Activated naive CD8-positive, alpha-beta T cell treated with anti-CD3 and anti-CD28 coated beads, Interleukin-2, amount 50 U/mL, for 24 hours (primary cell): ENCODE results near the gene ATE1.

Source experiments
- ATAC-seq: fragments of 150-1000 bp; cut with Tn5 transposase; one replicate; pipeline ENCODE4 v1.10.0; 2021
- DNase-seq: peaks from one replicate; pipeline ENCODE4 v3.0.0; 2021
- H3K27ac Mint-ChIP-seq: one replicate; pipeline ENCODE4 v1.8.0; 2021; ENCODE audit warnings: mild to moderate bottlenecking, mixed read lengths
- H3K27me3 Mint-ChIP-seq: one replicate; pipeline ENCODE4 v1.8.0; 2021; ENCODE audit warnings: mixed read lengths
- H3K36me3 Mint-ChIP-seq: one replicate; pipeline ENCODE4 v1.8.0; 2021; ENCODE audit warnings: low read depth, mixed read lengths
- H3K4me1 Mint-ChIP-seq: one replicate; pipeline ENCODE4 v1.8.0; 2021; ENCODE audit warnings: mixed read lengths
- H3K4me3 Mint-ChIP-seq: one replicate; pipeline ENCODE4 v1.8.0; 2021; ENCODE audit warnings: mild to moderate bottlenecking, moderate library complexity, mixed read lengths
- H3K9me3 Mint-ChIP-seq: one replicate; pipeline ENCODE4 v1.8.0; 2021; ENCODE audit warnings: mixed read lengths

ATE1 gene

DNA sequence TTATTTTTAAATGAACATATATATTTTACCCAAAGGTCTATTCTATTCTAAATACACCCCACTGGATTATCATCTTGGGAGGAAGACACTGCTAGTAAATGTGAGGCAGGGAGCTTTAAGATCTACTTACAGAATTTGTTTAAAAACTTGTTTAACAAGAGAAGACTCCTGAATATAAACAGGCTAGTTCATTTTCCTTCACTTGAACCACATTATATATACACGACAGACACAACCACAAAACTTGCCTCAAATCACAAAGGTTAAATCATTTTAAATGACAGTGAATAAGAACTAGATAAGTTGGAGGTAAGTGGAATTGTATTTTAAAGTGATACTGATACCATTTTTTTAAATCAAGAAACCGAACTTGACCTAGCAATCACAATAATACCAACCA lies 109.2 kb downstream of the ATE1 start:
- H3K27ac Mint-ChIP-seq, result no peak overlapping the region
- ATAC-seq (no peak), DNase-seq (no peak)
- H3K36me3 Mint-ChIP-seq, result peaks cover 9% of the 10 kb centered on the region
- H3K4me1 Mint-ChIP-seq, result no peaks in the 10 kb centered on the region
- no peak overlapping the region for H3K4me3 Mint-ChIP-seq
- H3K9me3 Mint-ChIP-seq, result no peaks in the 10 kb centered on the region
- no peaks in the 10 kb centered on the region for H3K27me3 Mint-ChIP-seq

DNA sequence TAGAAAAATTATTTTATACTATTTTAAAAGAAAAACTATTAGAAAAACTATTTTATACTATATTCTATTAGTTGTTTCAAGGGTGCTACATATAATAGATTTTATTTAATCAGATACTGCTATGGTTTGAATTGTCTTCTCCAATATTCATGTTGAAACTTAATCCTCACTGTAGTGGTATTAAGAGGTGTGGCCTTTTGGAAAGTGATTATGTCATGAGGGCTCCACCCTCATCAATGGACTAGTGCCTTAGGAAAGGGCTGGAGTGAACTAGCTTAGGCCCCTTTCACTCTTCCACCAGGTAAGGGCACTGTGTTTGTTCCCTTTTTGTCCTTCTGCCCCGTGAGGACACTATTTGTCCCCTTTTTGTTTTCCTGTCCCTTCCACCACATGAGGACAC lies 111.6 kb downstream of the ATE1 start:
- Mint-ChIP-seq H3K4me1 (no peaks in the 10 kb centered on the region), H3K9me3 (no peaks in the 10 kb centered on the region), H3K4me3 (no peak overlapping the region), H3K36me3 (peaks cover 4% of the 10 kb centered on the region), H3K27ac (no peak overlapping the region), H3K27me3 (no peaks in the 10 kb centered on the region)
- DNase-seq (no peak), ATAC-seq (no peak)

DNA sequence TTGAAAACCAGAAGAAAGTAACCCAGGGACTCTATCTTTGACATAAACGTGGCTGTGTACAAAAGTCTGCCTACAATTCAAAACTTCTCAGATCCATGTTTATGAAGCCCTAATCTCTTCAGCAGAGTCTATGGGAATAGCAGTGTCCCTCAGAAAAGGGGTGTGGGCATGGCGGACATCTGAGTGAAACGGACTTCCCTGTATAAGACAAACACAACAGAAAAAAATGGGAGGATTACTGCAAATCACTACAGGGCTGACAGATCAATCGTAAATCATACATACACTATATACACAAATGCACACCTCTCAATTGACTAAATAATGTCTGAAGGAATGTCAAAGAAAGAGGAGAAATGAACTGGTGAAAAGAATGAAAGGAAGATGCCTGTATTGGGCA lies 114.0 kb downstream of the ATE1 start:
- no peak for DNase-seq
- H3K27ac Mint-ChIP-seq, result no peak overlapping the region
- H3K27me3 Mint-ChIP-seq, result no peaks in the 10 kb centered on the region
- no peaks in the 10 kb centered on the region for H3K4me1 Mint-ChIP-seq
- no peaks in the 10 kb centered on the region for H3K9me3 Mint-ChIP-seq
- H3K4me3 Mint-ChIP-seq, result no peak overlapping the region
- ATAC-seq, result no peak
- peaks cover 3% of the 10 kb centered on the region for H3K36me3 Mint-ChIP-seq

DNA sequence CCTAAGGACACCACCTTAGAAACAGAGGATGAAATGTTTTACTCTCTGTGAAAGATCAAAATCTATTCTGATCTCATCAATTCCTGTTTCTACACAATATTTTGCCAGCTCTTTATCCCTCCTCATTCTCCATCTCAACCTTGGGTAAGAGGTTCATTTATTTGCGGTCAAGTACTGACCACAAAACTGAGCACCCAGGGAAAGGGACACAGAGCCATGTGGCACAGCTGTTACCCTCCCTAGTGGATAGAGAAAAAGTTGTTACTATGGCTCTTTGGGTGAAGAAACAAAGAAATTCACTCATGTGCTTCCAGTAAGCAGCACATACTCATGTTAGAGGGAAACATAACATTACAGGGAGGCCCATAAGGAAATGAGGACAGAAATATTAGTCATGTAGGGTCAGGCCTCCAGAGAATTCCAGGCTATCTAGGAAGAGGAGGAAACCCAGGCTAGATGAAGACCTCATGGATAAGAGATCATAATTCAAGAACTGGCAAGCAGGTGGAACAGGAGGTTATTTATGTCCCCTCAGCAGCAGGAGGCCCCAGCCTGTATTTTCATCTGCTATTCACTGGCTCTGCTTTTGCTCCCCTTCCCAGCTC lies 114.5 kb downstream of the ATE1 start:
- H3K4me1 Mint-ChIP-seq, result no peaks in the 10 kb centered on the region
- H3K27ac Mint-ChIP-seq, result no peak overlapping the region
- DNase-seq (no peak), ATAC-seq (no peak)
- H3K27me3 Mint-ChIP-seq, result no peaks in the 10 kb centered on the region
- H3K9me3 Mint-ChIP-seq, result no peaks in the 10 kb centered on the region
- peaks cover 3% of the 10 kb centered on the region for H3K36me3 Mint-ChIP-seq
- no peak overlapping the region for H3K4me3 Mint-ChIP-seq

DNA sequence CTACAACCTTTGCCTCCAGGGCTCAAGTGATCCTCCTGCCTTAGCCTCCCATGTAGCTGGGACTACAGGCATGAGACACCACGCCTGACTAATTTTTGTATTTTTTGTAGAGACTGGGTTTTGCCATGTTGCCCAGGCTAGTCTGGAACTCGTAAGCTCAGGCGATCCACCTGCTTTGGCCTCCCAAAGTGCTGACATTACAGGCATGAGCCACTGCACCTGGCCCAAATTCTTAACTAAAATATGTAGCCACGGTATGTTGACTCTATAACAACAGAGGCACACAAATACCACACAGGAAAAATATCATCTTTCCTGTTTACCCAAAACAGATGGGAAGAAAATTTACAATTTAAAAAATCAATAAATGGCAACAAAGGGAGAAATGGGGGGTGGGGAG lies 115.8 kb downstream of the ATE1 start:
- DNase-seq (no peak), ATAC-seq (no peak)
- Mint-ChIP-seq H3K36me3 (peaks cover 4% of the 10 kb centered on the region), H3K27ac (no peak overlapping the region), H3K4me1 (no peaks in the 10 kb centered on the region), H3K4me3 (no peak overlapping the region), H3K27me3 (no peaks in the 10 kb centered on the region), H3K9me3 (no peaks in the 10 kb centered on the region)

DNA sequence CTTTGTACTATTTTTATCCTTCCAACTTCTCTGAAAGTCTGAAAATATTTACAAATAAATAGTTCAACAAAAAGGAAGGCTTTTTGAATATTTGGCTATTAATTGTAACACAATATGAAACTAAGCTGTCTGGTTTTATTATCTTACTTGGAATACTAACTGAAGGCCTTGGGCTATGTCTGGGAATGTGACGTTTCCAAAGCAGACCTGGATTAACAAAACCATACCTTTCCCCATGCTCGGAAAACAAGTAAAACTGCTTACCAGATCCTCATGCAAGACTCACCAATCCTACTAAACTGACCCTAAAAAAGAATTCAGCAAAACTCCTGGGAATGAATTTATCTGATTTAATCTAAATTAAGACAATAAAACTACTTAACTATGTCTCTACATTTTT lies 116.4 kb downstream of the ATE1 start:
- Mint-ChIP-seq H3K36me3 (peaks cover 7% of the 10 kb centered on the region), H3K4me3 (no peak overlapping the region), H3K27ac (no peak overlapping the region), H3K27me3 (no peaks in the 10 kb centered on the region), H3K4me1 (no peaks in the 10 kb centered on the region), H3K9me3 (no peaks in the 10 kb centered on the region)
- DNase-seq (no peak), ATAC-seq (no peak)

DNA sequence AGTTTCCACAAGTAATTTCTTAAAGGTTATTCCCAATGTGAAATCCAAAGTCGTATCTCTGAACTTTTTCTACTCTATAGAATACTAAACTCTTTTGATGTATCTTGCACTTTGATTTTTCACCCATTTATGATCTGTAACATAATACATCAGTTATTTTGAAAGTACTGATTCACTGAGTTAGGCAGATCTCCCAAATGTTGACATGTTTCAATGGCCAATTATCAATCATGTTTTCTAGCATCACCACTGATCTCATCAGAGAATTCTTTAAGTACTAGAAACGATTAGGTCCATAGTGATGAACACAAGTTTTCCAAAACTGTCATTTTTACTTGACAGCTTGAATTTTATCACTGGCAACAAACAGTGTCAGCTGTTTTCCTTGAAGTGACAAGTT lies 119.0 kb downstream of the ATE1 start:
- Mint-ChIP-seq H3K9me3 (no peaks in the 10 kb centered on the region), H3K27ac (no peak overlapping the region), H3K27me3 (no peaks in the 10 kb centered on the region), H3K36me3 (peaks cover 9% of the 10 kb centered on the region), H3K4me1 (no peaks in the 10 kb centered on the region), H3K4me3 (no peak overlapping the region)
- DNase-seq (no peak), ATAC-seq (no peak)

DNA sequence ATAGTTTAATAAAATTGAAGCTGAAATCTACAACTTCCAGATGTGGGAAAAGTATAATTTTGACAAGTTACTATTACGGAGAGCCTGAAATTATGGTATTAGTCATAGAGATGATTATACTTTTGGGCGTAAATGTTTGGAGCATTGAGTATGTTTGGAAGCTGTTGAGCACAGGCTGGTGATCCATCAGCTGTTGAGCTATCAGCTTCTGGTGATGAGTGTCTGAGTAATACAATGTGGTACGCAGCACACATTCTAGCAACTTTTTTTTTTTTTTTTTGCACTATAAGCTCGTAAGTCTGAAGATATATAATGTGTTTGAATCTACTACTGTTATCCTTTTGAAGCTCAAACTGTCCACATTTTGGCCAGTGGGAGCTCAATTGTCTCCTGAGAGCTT lies 123.4 kb downstream of the ATE1 start:
- ATAC-seq (no peak), DNase-seq (no peak)
- H3K4me1 Mint-ChIP-seq, result no peaks in the 10 kb centered on the region
- peaks cover 13% of the 10 kb centered on the region for H3K36me3 Mint-ChIP-seq
- H3K4me3 Mint-ChIP-seq, result no peak overlapping the region
- no peaks in the 10 kb centered on the region for H3K27me3 Mint-ChIP-seq
- H3K27ac Mint-ChIP-seq, result no peak overlapping the region
- H3K9me3 Mint-ChIP-seq, result no peaks in the 10 kb centered on the region

DNA sequence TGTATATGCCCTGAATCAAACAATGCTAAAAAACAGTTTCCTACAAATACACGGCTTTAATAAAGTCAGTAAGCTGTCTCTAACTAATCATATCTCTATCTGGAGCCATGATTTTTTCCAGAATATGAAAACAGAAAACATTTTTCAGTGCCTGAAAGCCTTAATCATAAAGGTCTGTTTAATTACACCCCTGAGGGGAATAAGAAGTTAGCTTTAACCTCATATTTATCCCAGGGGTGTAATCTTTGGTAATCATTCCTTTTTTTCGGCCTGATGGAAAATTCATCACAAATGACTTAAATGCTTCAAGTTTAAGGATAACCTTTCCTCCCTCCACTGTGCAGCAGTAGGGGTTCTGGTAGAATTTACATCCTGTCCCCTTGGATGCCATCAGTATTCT lies 124.2 kb downstream of the ATE1 start:
- ATAC-seq (no peak), DNase-seq (no peak)
- H3K4me3 Mint-ChIP-seq, result no peak overlapping the region
- no peaks in the 10 kb centered on the region for H3K9me3 Mint-ChIP-seq
- H3K27ac Mint-ChIP-seq, result no peak overlapping the region
- H3K27me3 Mint-ChIP-seq, result no peaks in the 10 kb centered on the region
- H3K4me1 Mint-ChIP-seq, result no peaks in the 10 kb centered on the region
- peaks cover 19% of the 10 kb centered on the region for H3K36me3 Mint-ChIP-seq

DNA sequence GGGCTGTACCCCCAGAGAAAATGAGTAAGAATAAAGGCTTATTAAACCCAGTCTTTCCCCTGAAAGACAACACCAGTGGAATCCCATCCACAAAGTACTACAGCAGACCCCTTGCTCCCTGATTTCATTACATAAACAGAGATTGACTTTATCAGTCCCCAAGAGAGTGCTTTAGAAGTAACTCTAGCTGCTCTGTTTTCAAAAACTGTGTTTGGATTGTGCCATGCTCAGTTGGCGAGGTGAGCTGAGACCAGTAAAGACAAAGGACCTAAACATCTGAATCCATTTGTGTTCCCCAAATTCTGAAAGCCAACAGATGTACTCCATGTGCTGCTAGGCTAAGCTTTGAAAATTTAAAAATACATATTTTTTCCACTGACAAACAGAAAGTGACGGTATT lies 127.0 kb downstream of the ATE1 start:
- H3K27me3 Mint-ChIP-seq, result no peaks in the 10 kb centered on the region
- peaks cover 14% of the 10 kb centered on the region for H3K36me3 Mint-ChIP-seq
- ATAC-seq, result no peak
- H3K27ac Mint-ChIP-seq, result no peak overlapping the region
- no peak for DNase-seq
- no peak overlapping the region for H3K4me3 Mint-ChIP-seq
- H3K4me1 Mint-ChIP-seq, result no peaks in the 10 kb centered on the region
- H3K9me3 Mint-ChIP-seq, result no peaks in the 10 kb centered on the region

DNA sequence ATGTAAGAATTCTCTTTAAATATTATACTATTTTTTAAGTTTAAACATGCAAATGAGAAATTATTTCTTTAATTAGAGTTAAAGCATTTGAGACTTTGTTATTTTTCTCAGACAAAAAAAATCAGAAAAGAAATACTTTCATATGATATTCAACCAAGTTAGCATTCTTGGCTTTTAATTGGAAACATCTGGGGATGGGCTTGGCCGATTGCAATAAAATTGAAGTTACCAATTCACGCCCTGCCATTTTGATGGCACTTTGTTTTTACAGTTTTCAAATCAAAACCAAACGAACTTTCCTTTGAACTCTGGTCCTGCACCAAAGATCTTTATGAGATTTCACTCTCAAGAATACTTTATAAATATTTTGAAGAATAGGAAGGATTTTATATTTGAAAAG lies 127.7 kb downstream of the ATE1 start:
- Mint-ChIP-seq H3K36me3 (peaks cover 14% of the 10 kb centered on the region), H3K9me3 (no peaks in the 10 kb centered on the region), H3K27me3 (no peaks in the 10 kb centered on the region), H3K4me3 (no peak overlapping the region), H3K4me1 (no peaks in the 10 kb centered on the region), H3K27ac (no peak overlapping the region)
- no peak for DNase-seq
- no peak for ATAC-seq

DNA sequence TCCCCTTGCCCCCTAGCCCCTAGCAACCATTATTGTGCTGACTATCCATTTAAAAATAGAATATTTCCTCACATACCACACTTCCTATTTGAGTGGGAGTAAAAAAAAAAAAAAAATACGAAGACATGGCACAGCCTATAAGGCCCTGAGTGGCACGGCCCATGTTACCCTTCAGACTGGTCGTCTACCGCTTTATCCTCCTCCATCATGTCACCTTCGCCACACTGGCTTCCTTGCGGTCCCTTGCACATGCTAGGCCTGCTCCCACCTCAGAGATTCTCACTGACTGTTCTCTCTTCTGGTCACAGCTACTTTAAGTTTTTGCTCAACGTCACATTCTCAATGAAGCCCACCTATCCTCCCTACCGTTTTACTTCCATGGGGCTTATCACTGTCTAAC lies 130.3 kb downstream of the ATE1 start:
- ATAC-seq (no peak), DNase-seq (no peak)
- H3K27ac Mint-ChIP-seq, result no peak overlapping the region
- no peaks in the 10 kb centered on the region for H3K4me1 Mint-ChIP-seq
- no peaks in the 10 kb centered on the region for H3K9me3 Mint-ChIP-seq
- peaks cover 9% of the 10 kb centered on the region for H3K36me3 Mint-ChIP-seq
- H3K27me3 Mint-ChIP-seq, result no peaks in the 10 kb centered on the region
- no peak overlapping the region for H3K4me3 Mint-ChIP-seq

DNA sequence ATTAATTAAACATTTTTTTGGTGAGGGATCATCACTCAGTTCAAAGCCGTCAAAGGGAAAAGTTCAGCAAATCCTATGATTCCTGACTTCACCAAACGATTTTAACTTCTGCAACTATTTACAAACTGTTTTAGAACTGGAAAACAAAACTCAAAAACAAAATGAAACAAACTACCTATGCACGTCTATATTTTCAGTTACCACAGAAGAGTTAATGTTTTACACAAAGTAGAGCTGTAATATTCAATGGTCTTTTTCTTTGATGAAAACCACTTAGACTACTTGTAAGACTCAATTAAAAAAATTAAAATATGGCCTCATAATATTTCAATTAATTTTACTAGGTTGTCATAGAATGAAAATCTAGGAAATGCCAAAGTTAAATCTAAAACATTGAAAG lies 131.5 kb downstream of the ATE1 start:
- Mint-ChIP-seq H3K4me1 (no peaks in the 10 kb centered on the region), H3K27me3 (no peaks in the 10 kb centered on the region), H3K27ac (no peak overlapping the region), H3K9me3 (no peaks in the 10 kb centered on the region), H3K4me3 (no peak overlapping the region), H3K36me3 (peaks cover 12% of the 10 kb centered on the region)
- DNase-seq (no peak), ATAC-seq (no peak)

DNA sequence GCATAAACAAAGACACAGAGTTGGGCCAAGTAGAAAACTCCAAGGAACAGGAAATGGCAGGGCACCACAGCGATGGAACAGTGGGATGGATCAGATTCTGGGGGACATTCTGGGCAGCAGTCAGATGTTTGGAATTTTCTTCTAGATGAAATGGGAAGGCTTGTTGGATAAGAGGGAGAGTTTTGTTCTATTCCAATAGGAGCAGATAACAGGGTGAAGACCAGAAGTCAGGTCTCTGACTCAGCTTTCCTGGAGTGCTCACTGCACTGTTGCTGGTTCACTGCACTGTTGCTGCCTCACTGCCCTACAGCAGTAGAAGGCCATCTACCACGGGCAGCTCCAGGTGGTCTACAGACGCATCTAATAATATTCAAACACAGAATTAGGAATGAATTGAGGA lies 135.6 kb downstream of the ATE1 start:
- Mint-ChIP-seq H3K27ac (no peak overlapping the region), H3K4me1 (no peaks in the 10 kb centered on the region), H3K27me3 (no peaks in the 10 kb centered on the region), H3K9me3 (no peaks in the 10 kb centered on the region), H3K36me3 (peaks cover 16% of the 10 kb centered on the region), H3K4me3 (no peak overlapping the region)
- ATAC-seq (no peak), DNase-seq (no peak)

DNA sequence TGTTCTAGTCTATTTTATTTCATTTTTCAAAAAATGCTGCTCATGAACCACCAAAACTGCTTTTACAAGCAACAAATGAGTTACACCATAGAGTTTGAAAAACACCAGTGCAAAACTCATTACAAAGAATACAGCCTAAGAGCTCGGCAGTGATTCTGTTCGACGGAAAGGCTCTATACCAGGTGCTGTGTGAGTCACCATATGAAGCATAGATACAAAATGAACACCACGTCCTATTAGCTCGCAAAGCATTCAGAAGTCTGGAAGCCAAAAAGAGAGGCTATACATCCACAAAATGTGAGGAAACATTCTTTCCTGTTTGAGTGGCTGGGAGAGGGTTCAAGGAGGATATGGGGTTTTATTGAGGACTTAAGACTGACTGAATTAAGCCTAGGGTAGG lies 136.1 kb downstream of the ATE1 start:
- H3K27ac Mint-ChIP-seq, result no peak overlapping the region
- no peaks in the 10 kb centered on the region for H3K27me3 Mint-ChIP-seq
- no peak for ATAC-seq

DNA sequence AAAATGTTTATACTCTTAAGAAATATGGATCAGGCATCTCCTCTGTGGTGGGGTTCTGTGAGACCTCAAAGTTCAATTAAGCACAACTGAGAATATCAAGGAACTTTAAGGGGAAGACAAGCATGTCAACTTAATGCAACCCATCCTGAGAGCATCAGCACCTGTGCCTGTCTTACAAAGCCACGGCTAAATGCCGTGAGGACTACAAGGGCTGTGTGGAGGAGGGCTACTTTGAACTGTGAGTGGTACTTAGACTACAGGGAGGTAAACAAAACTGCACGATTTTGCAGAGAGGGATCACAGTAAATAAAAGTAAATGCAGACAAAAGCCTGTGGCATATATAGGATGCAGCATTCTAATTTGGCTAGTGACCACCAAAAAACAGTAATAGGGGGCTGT lies 139.1 kb downstream of the ATE1 start:
- H3K27ac Mint-ChIP-seq, result no peak overlapping the region
- DNase-seq, result no peak
- peaks cover 19% of the 10 kb centered on the region for H3K36me3 Mint-ChIP-seq
- H3K4me1 Mint-ChIP-seq, result no peaks in the 10 kb centered on the region
- no peak for ATAC-seq
- no peak overlapping the region for H3K4me3 Mint-ChIP-seq
- no peaks in the 10 kb centered on the region for H3K9me3 Mint-ChIP-seq
- H3K27me3 Mint-ChIP-seq, result no peaks in the 10 kb centered on the region

More for the DNA sequence above, 136.1 kb downstream of the ATE1 start:
- no peaks in the 10 kb centered on the region for H3K9me3 Mint-ChIP-seq
- no peaks in the 10 kb centered on the region for H3K4me1 Mint-ChIP-seq
- no peak for DNase-seq
- peaks cover 16% of the 10 kb centered on the region for H3K36me3 Mint-ChIP-seq
- H3K4me3 Mint-ChIP-seq, result no peak overlapping the region
